GM13976 (cell line): ENCODE measurements around the gene ADRA2B.

ENCODE experiments used
- DNase-seq: peaks from one replicate; pipeline ENCODE4 v3.0.0; 2012; ENCODE audit warnings: low spot score
- CTCF ChIP-seq: IDR thresholded peaks from 2 replicates; pipeline ENCODE4 v1.5.1; 2012; ENCODE audit warnings: borderline replicate concordance, mild to moderate bottlenecking; ENCODE audit not compliant: insufficient read depth; ENCODE audit errors: extremely low read depth, missing control alignments, control extremely low read depth
- in situ Hi-C: fragments of 300-500 bp; cut with MboI; formaldehyde crosslinking; loops from one replicate; pipeline ENCODE4 v1.12.0; 2022; ENCODE audit warnings: low sequenced_read_pairs, mixed read lengths, inconsistent platforms; ENCODE audit not compliant: unreplicated experiment

ADRA2B gene

GRCh38 chr2:96154506-96155380, 38.4 kb upstream of the ADRA2B start:
- peak; percentile 9 for DNase-seq
- in situ Hi-C loops = no loop called here
- no peak for TF ChIP-seq CTCF

GRCh38 chr2:96153991-96154431, 37.6 kb upstream of the ADRA2B start:
- in situ Hi-C loops = no loop called here
- no peak for DNase-seq
- no peak for TF ChIP-seq CTCF

- in situ Hi-C loops = no loop called here
- TF ChIP-seq CTCF = no peak
- DNase-seq = no peak
Observed at GRCh38 chr2:96153291-96153713, 36.9 kb upstream of the ADRA2B start.

- in situ Hi-C loops = no loop called here
- no peak for TF ChIP-seq CTCF
- DNase-seq = no peak
Observed at GRCh38 chr2:96152304-96153161, 36.2 kb upstream of the ADRA2B start.

GRCh38 chr2:96151595-96152303, 35.4 kb upstream of the ADRA2B start:
- no peak for TF ChIP-seq CTCF
- no peak for DNase-seq
- in situ Hi-C loops = no loop called here

- in situ Hi-C loops = no loop called here
- no peak for TF ChIP-seq CTCF
- no peak for DNase-seq
Observed at GRCh38 chr2:96150791-96151594, 34.6 kb upstream of the ADRA2B start.
